Common myeloid progenitor, CD34-positive (primary cell): ENCODE data around the gene SYCE3.

Experiments
- CTCF ChIA-PET: fragments of 350-600 bp; sonication (Branson Sonifier 250); formaldehyde crosslinking; loops from one replicate; lab custom pipeline; 2021; ENCODE audit warnings: antibody characterized with exemption; lab: Charles Lee
- POLR2A ChIA-PET: fragments of 350-600 bp; sonication (Branson Sonifier 250); formaldehyde crosslinking; loops from one replicate; lab custom pipeline; 2021; ENCODE audit warnings: antibody characterized with exemption; lab: Charles Lee
- DNase-seq, 3 donors: peaks; one replicate each; pipeline versions ENCODE4 v3.0.0 to v3.0.0-alpha.2; 2013
- H3K27ac ChIP-seq, 2 experiments: 1 replicate in 1 of 2; 2 replicates in 1 of 2; pipeline ENCODE4 v1.7.0; 2013; ENCODE audit warnings: inconsistent platforms in 2 of 2, low read length in 2 of 2, mild to moderate bottlenecking in 2 of 2, low read depth in 1 of 2, moderate library complexity in 1 of 2; ENCODE audit not compliant: severe bottlenecking in 2 of 2, insufficient read depth in 1 of 2, poor library complexity in 1 of 2
- H3K27me3 ChIP-seq, 5 experiments: replicated peaks in 2 of 5; 1 replicate in 3 of 5; 2 replicates in 2 of 5; pipeline versions ENCODE4 v1.6.1 to v1.7.0; 2013; ENCODE audit warnings: low read length in 4 of 5, mild to moderate bottlenecking in 2 of 5, moderate library complexity in 2 of 5, inconsistent platforms in 1 of 5; ENCODE audit not compliant: insufficient read depth in 5 of 5, control insufficient read depth in 4 of 5
- H3K36me3 ChIP-seq, 4 experiments: 1 replicate in 2 of 4; 2 replicates in 2 of 4; pipeline versions ENCODE4 v1.6.1 to v1.7.0; 2013; ENCODE audit warnings: low read length in 3 of 4, control low read depth in 1 of 4, mild to moderate bottlenecking in 1 of 4; ENCODE audit not compliant: control insufficient read depth in 4 of 4, insufficient read depth in 4 of 4
- H3K4me1 ChIP-seq, 4 experiments: 1 replicate in 3 of 4; 2 replicates in 1 of 4; pipeline versions ENCODE4 v1.6.1 to v1.7.1; 2013; ENCODE audit warnings: low read length in 3 of 4, mild to moderate bottlenecking in 3 of 4, control low read depth in 1 of 4, inconsistent platforms in 1 of 4, moderate library complexity in 1 of 4; ENCODE audit not compliant: control insufficient read depth in 4 of 4, insufficient read depth in 4 of 4; ENCODE audit errors: control extremely low read depth in 1 of 4
- H3K4me3 ChIP-seq, 7 experiments: 1 replicate in 4 of 7; 2 replicates in 3 of 7; pipeline versions ENCODE4 v1.5.1 to v1.7.0; 2013; ENCODE audit warnings: mild to moderate bottlenecking in 7 of 7, low read length in 6 of 7, moderate library complexity in 6 of 7, inconsistent platforms in 2 of 7, low read depth in 2 of 7, control low read depth in 1 of 7; ENCODE audit not compliant: insufficient read depth in 4 of 7, control insufficient read depth in 1 of 7; ENCODE audit errors: extremely low read depth in 1 of 7
- H3K9me3 ChIP-seq, 5 experiments: 1 replicate in 4 of 5; 2 replicates in 1 of 5; pipeline versions ENCODE4 v1.6.1 to v1.7.1; 2013; ENCODE audit warnings: low read length in 4 of 5, mild to moderate bottlenecking in 2 of 5, inconsistent platforms in 1 of 5, low read depth in 1 of 5, moderate library complexity in 1 of 5; ENCODE audit not compliant: control insufficient read depth in 4 of 5, insufficient read depth in 2 of 5; ENCODE audit errors: control extremely low read depth in 1 of 5
- WGBS: methylation state at CpG from one replicate; pipeline ENCODE4 v1.1.5; 2013; ENCODE audit not compliant: insufficient coverage; 5-methylcytosine and 5-hydroxymethylcytosine counted together

Gene SYCE3

DNA sequence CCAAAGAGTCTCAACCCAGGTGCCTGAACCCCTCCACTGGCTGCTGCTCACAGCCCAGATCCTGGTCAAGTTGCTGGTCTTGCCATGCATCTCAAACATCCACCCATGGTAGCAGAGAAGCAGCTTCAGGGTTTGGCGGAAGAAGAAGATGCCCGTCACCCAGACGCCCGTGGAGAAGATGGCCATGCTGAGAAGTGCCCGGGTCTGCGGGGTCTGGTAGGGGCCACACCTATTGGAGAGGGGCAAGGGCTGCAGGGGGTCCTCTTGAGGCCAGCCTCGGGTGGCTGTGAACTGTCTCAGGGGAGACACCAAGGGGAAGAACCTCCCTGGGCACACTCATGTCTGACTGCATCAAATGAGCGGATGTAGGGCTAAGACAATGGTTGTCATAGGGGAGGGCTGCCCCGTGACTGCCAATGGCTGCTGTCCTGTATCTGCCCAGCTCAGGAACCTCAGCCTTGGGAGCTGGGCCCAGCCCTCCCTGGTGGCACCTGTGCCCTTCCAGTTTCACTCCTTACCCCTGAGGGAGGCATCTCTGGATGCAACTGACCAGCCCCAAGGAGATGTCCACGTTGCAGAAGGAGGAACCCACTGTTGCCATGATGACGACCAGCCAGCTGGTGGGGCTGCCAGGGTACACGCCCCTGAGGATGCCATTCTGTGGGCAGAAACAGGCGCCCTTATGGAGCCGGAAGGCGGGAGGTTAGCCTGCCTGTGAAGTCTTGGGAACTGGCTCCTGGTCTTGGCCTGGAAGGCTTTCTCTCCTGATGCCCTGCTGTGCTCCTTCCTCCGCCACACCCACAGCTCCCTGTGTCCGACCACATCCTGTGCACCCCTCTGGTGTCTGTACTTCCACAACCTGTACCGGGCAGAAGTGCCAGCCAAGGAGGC is 14.3 kb upstream of the SYCE3 start:
- Histone ChIP-seq H3K27me3 (peaks cover 0 to 3% (median 0%) of the 10 kb centered on the region in 5 experiments), H3K36me3 (peaks cover 0 to 61% (median 25%) of the 10 kb centered on the region in 4 experiments)
- WGBS = 84% methylated on average over 17 of the region's 18 CpGs

DNA sequence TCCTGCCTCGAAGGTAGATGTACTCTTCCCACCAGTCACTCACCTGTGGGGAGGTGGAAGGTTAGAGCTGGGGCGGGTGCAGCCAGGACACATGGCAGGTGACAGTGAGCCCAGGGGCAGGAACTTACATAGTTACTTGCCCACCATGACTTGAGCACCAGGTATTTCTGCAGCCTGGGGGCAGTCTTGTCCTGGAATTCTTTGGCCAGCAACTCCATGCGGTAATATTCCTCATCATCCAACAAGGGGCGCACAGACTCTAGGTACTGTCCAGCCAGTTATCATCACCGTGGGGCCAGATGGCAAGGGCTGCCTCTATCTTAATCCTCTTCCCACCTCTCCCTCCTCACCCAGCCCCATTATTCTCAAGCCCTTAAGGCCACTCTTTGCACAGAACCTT is 13.4 kb upstream of the SYCE3 start:
- WGBS = 93% methylated on average over 3 of the region's 5 CpGs
- no peak overlapping the region for H3K4me3 ChIP-seq
- DNase-seq = peak; percentile 44 to 51 (median 49)
- ChIA-PET POLR2A (no interaction called here), CTCF (interaction anchor here (0.9 to 4.9 kb wide), 10 partner anchors 11 to 122 kb away, joined by 3 to 42 read pairs (median 4); partner anchors contain the start of genes SCO2 and SYCE3)
- no peak overlapping the region for H3K27ac ChIP-seq
- H3K36me3 ChIP-seq = peaks cover 0 to 67% (median 28%) of the 10 kb centered on the region in 4 experiments
- peaks cover 0 to 17% (median 8%) of the 10 kb centered on the region in 4 experiments for H3K4me1 ChIP-seq
- no peaks in the 10 kb centered on the region for H3K9me3 ChIP-seq
- peaks cover 0 to 3% (median 0%) of the 10 kb centered on the region in 5 experiments for H3K27me3 ChIP-seq

More for the DNA sequence above, 14.3 kb upstream of the SYCE3 start:
- H3K9me3 ChIP-seq = no peaks in the 10 kb centered on the region
- ChIA-PET CTCF (interaction anchor here (1.2 to 4.9 kb wide), 7 partner anchors 12 to 114 kb away, joined by 3 to 42 read pairs (median 3); partner anchors contain the start of genes SCO2 and SYCE3), POLR2A (no interaction called here)
- H3K4me3 ChIP-seq = peak overlapping the region in 1 of 7 experiments; percentile 17
- H3K4me1 ChIP-seq = peaks cover 0 to 26% (median 16%) of the 10 kb centered on the region in 4 experiments
- peak in 1 of 3 donors; percentile 10 for DNase-seq
- H3K27ac ChIP-seq = no peak overlapping the region

DNA sequence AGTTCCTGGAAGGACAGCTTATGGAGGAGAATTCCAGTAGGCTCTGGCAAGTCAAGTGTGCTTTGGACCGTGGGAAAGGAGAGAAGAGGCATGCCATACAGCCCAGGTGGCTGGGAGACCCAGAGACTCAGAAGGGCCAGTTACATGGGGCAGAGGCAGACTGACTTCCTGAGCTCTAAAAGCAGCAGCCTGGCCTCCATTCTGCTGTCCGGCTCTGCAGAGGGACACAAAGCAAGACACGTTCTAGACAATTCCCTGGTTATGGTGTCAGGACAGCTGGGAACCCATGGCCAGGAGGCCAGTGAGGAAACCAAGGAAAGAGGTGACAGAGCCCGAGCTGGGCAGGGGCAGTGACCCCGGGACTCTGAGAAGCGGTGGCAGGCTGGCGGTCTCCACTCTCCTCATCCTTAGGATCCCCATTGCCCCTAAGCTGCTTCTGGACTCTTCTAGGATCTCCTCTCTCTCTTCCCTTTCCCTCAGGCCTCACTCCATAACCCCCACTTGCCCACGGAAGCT is 12.8 kb upstream of the SYCE3 start:
- H3K36me3 ChIP-seq = peaks cover 0 to 71% (median 29%) of the 10 kb centered on the region in 4 experiments
- WGBS = 100% methylated on average over 7 of the region's 8 CpGs

DNA sequence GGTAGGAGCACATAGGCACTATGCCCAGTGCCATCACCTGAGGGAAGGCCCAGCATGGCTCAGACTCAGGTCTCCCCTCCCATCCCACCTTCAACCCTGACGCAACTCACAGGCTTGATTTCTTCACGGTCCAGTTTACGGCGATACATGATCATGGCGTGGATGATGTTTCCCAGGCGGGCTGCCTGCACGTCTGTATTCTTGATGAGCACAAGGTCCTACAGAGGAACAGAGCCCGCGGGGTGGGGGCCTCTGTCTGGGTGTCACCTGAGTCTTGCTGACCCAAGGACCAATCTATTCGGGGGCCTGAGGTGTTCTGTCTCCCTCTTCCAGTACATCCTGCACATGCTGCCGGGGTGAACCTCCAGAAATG is 11.7 kb upstream of the SYCE3 start:
- Histone ChIP-seq H3K4me3 (no peak overlapping the region), H3K4me1 (peaks cover 0 to 17% (median 7%) of the 10 kb centered on the region in 4 experiments), H3K27me3 (peaks cover 0 to 3% (median 0%) of the 10 kb centered on the region in 5 experiments), H3K36me3 (peaks cover 0 to 71% (median 23%) of the 10 kb centered on the region in 4 experiments), H3K9me3 (no peaks in the 10 kb centered on the region), H3K27ac (no peak overlapping the region)
- no peak for DNase-seq
- 100% methylated on average over 10 of the region's 11 CpGs for WGBS
- CTCF ChIA-PET = interaction anchor here (0.8 to 4.9 kb wide), 4 partner anchors 10 to 124 kb away, joined by 3 to 42 read pairs (median 7); partner anchors contain the start of gene SYCE3
- POLR2A ChIA-PET = no interaction called here

More for the DNA sequence above, 12.8 kb upstream of the SYCE3 start:
- no peak for DNase-seq
- POLR2A ChIA-PET = no interaction called here
- Histone ChIP-seq H3K4me1 (peaks cover 0 to 17% (median 7%) of the 10 kb centered on the region in 4 experiments), H3K27ac (no peak overlapping the region), H3K4me3 (no peak overlapping the region), H3K9me3 (no peaks in the 10 kb centered on the region), H3K27me3 (peaks cover 0 to 3% (median 0%) of the 10 kb centered on the region in 5 experiments)
- CTCF ChIA-PET = interaction anchor here (0.9 to 4.9 kb wide), 9 partner anchors 11 to 123 kb away, joined by 3 to 42 read pairs (median 4); partner anchors contain the start of genes SCO2 and SYCE3

DNA sequence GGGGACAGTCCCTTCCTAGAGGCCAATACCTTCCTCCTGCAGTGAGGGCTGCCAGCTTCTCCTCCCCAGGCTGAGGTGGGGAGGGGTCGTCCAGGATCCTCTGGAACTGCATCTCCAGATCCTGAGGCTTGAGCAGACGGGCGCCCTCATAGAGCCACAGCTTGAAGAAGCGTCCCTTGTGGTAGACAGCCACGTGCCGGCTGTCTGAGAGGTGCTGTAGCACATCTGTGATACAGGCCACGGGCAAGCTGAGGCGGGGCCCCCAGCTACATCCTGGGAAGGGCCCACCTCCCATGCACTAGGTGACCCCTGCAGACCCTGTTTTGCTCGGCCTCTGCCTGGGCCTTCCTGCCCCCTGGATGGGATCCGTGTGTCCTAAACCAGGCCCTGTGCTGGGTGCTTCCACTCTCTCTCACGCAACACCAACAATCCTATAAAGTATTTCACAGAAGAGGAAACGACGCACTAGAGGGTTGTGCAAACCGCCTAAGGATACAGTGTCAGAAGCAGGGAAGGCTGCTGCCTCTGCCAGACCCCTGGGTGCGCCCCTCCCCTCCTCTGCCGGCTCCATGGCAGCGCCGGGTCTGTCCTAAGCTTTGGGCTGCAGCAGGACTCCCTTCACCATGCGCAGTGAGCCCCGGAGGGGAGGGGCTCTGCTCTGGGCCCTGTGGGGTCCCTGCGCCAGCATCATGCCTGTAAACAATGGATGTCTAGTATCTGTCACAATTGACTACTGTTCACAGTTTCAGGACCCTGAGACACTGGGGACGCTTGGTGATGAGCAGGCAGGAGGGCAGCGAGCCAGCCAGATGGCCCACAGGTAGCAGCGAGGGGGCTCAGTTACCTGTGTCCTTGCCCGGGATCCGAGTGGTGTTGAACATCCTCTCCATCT is 11.0 kb upstream of the SYCE3 start:
- WGBS = 97% methylated on average over 24 of the region's 26 CpGs
- ChIA-PET POLR2A (interaction anchor here (1.1 kb wide), 1 partner anchor 35 kb away, joined by 4 read pairs; no protein-coding TSS in a partner anchor), CTCF (interaction anchor here (2.7 to 3.0 kb wide), 2 partner anchors 10 to 18 kb away, joined by 11 to 14 read pairs; partner anchors contain the start of gene SYCE3)
- no peak for DNase-seq
- Histone ChIP-seq H3K36me3 (peaks cover 0 to 71% (median 23%) of the 10 kb centered on the region in 4 experiments), H3K4me1 (peaks cover 0 to 14% (median 7%) of the 10 kb centered on the region in 4 experiments), H3K4me3 (no peak overlapping the region), H3K27me3 (peaks cover 0 to 2% (median 0%) of the 10 kb centered on the region in 5 experiments), H3K9me3 (no peaks in the 10 kb centered on the region), H3K27ac (no peak overlapping the region)

DNA sequence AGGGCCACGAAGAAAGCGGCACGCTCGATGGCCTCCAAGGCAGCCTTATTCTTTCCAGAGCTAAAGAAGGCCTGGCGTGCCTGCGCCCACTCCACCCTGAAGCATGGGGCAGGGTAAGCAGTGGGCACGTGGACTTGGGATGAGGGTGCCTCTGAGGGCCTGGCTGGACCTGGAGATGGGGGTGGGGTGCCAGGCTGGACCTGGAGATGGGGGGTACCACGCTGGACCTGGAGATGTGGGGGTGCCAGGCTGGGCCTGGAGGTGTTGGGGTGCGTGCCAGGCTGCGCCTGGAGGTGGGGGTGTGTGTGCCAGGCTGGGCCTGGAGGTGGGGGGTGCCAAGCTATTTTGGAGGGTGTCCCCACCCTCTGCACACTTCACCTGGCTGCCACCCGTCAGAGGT is 10.2 kb upstream of the SYCE3 start:
- Histone ChIP-seq H3K4me1 (peaks cover 0 to 6% (median 4%) of the 10 kb centered on the region in 4 experiments), H3K36me3 (peaks cover 0 to 70% (median 24%) of the 10 kb centered on the region in 4 experiments), H3K4me3 (no peak overlapping the region), H3K27ac (no peak overlapping the region), H3K9me3 (no peaks in the 10 kb centered on the region), H3K27me3 (no peaks in the 10 kb centered on the region)
- 99% methylated on average over 11 of the region's 11 CpGs for WGBS
- ChIA-PET POLR2A (interaction anchor here (1.1 kb wide), 1 partner anchor 36 kb away, joined by 4 read pairs; no protein-coding TSS in a partner anchor), CTCF (interaction anchor here (0.8 to 3.0 kb wide), 3 partner anchors 10 to 51 kb away, joined by 3 to 14 read pairs (median 3); partner anchors contain the start of gene SYCE3)
- DNase-seq = no peak
